ENCODE data around the gene INPP5D. TPM values are rescaled to one million over a fixed set of nuclear protein-coding genes. Genes with fewer than 3 reads are reported as not detected.

The INPP5D gene
- total RNA-seq, 1 experiment from 2014 or later: 0.74 TPM

GRCh38 chr2:233075141-233075965, 15.2 kb downstream of the INPP5D start:
- ChIA-PET POLR2A (ENCODE audit: unreplicated experiment) (interaction anchor here (0.7 to 0.9 kb wide), 3 partner anchors 14 to 219 kb away, joined by 3 to 6 read pairs (median 5); no protein-coding TSS in a partner anchor), CTCF (interaction anchor here (0.7 kb wide), 1 partner anchor 63 kb away, joined by 3 read pairs; no protein-coding TSS in a partner anchor)
- no peak for DNase-seq
- H3K4me2 ChIP-seq: peak overlapping the region; percentile 42
- peaks cover 7% of the 10 kb centered on the region; the same call in 1 of the 2 replicates for H3F3A ChIP-seq (ENCODE audit: insufficient read depth, low read depth)
- H4K20me1 ChIP-seq (ENCODE audit: insufficient read depth): no peaks in the 10 kb centered on the region
- no peak overlapping the region for H3K4me3 ChIP-seq
- H3K27me3 ChIP-seq (ENCODE audit: insufficient read depth, low read depth): no peaks in the 10 kb centered on the region
- peaks cover 22% of the 10 kb centered on the region for H3K4me1 ChIP-seq (replicated peaks; ENCODE audit: insufficient read depth)
- H3K27ac ChIP-seq: no peak overlapping the region
- intact Hi-C loops (cut with micrococcal nuclease; ENCODE audit: unreplicated experiment): no loop called here
- TF ChIP-seq EZH2 (IDR thresholded peaks at IDR 0.05; ENCODE audit: low read depth): no peak
- TF ChIP-seq, protein P1, sequence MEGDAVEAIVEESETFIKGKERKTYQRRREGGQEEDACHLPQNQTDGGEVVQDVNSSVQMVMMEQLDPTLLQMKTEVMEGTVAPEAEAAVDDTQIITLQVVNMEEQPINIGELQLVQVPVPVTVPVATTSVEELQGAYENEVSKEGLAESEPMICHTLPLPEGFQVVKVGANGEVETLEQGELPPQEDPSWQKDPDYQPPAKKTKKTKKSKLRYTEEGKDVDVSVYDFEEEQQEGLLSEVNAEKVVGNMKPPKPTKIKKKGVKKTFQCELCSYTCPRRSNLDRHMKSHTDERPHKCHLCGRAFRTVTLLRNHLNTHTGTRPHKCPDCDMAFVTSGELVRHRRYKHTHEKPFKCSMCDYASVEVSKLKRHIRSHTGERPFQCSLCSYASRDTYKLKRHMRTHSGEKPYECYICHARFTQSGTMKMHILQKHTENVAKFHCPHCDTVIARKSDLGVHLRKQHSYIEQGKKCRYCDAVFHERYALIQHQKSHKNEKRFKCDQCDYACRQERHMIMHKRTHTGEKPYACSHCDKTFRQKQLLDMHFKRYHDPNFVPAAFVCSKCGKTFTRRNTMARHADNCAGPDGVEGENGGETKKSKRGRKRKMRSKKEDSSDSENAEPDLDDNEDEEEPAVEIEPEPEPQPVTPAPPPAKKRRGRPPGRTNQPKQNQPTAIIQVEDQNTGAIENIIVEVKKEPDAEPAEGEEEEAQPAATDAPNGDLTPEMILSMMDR (conservative IDR thresholded peaks at IDR 0.05): no peak
- H2AFZ ChIP-seq: no peak overlapping the region
- BruUV-seq (replicated peaks): no TSS peak
- peaks cover 7% of the 10 kb centered on the region for H3K9me3 ChIP-seq (ENCODE audit: insufficient read depth, low read depth)
- no peaks in the 10 kb centered on the region for H3K36me3 ChIP-seq (ENCODE audit: low read depth)
- H3K9me2 ChIP-seq (ENCODE audit: insufficient read depth): no peaks in the 10 kb centered on the region
- H3K79me2 ChIP-seq (ENCODE audit: low read depth): no peaks in the 10 kb centered on the region

- Histone ChIP-seq H3K9me3 (ENCODE audit: insufficient read depth, low read depth) (peaks cover 7% of the 10 kb centered on the region), H2AFZ (peak overlapping the region; percentile 14; the same call in 1 of the 2 replicates), H3F3A (ENCODE audit: insufficient read depth, low read depth) (peaks cover 7% of the 10 kb centered on the region; the same call in 1 of the 2 replicates), H4K20me1 (ENCODE audit: insufficient read depth) (no peaks in the 10 kb centered on the region), H3K4me1 (replicated peaks; ENCODE audit: insufficient read depth) (peaks cover 22% of the 10 kb centered on the region), H3K27me3 (ENCODE audit: insufficient read depth, low read depth) (no peaks in the 10 kb centered on the region), H3K79me2 (ENCODE audit: low read depth) (no peaks in the 10 kb centered on the region), H3K9me2 (ENCODE audit: insufficient read depth) (no peaks in the 10 kb centered on the region), H3K4me2 (peak overlapping the region; percentile 42), H3K4me3 (no peak overlapping the region), H3K27ac (no peak overlapping the region), H3K36me3 (ENCODE audit: low read depth) (no peaks in the 10 kb centered on the region)
- intact Hi-C loops (cut with micrococcal nuclease; ENCODE audit: unreplicated experiment): no loop called here
- no TSS peak for BruUV-seq (replicated peaks)
- DNase-seq: no peak
- no peak for TF ChIP-seq EZH2 (IDR thresholded peaks at IDR 0.05; ENCODE audit: low read depth)
- TF ChIP-seq, protein P1 (conservative IDR thresholded peaks at IDR 0.05): no peak
- POLR2A ChIA-PET (ENCODE audit: unreplicated experiment): interaction anchor here (0.7 to 0.9 kb wide), 3 partner anchors 15 to 220 kb away, joined by 3 to 6 read pairs (median 5); no protein-coding TSS in a partner anchor
- CTCF ChIA-PET: interaction anchor here (0.7 kb wide), 1 partner anchor 63 kb away, joined by 3 read pairs; no protein-coding TSS in a partner anchor
These were observed 15.8 kb downstream of the INPP5D start for GRCh38 chr2:233075966-233076339.

- no peaks in the 10 kb centered on the region for H3K9me2 ChIP-seq (ENCODE audit: insufficient read depth)
- no TSS peak for BruUV-seq (replicated peaks)
- H3K4me1 ChIP-seq (replicated peaks; ENCODE audit: insufficient read depth): peaks cover 22% of the 10 kb centered on the region
- H4K20me1 ChIP-seq (ENCODE audit: insufficient read depth): no peaks in the 10 kb centered on the region
- peak overlapping the region; percentile 42 for H3K4me2 ChIP-seq
- no peak for TF ChIP-seq EZH2 (IDR thresholded peaks at IDR 0.05; ENCODE audit: low read depth)
- TF ChIP-seq, protein P1 (conservative IDR thresholded peaks at IDR 0.05): no peak
- ChIA-PET POLR2A (ENCODE audit: unreplicated experiment) (interaction anchor here (0.6 kb wide), 1 partner anchor 389 kb away, joined by 6 read pairs; no protein-coding TSS in a partner anchor), CTCF (interaction anchor here (0.6 kb wide), 1 partner anchor 1296 kb away, joined by 3 read pairs; no protein-coding TSS in a partner anchor)
- intact Hi-C loops (cut with micrococcal nuclease; ENCODE audit: unreplicated experiment): no loop called here
- H2AFZ ChIP-seq: no peak overlapping the region
- peaks cover 7% of the 10 kb centered on the region; the same call in 1 of the 2 replicates for H3F3A ChIP-seq (ENCODE audit: insufficient read depth, low read depth)
- H3K36me3 ChIP-seq (ENCODE audit: low read depth): no peaks in the 10 kb centered on the region
- no peaks in the 10 kb centered on the region for H3K27me3 ChIP-seq (ENCODE audit: insufficient read depth, low read depth)
- peak in 1 of 2 experiments; percentile 57 for DNase-seq
- no peak overlapping the region for H3K4me3 ChIP-seq
- no peaks in the 10 kb centered on the region for H3K79me2 ChIP-seq (ENCODE audit: low read depth)
- H3K27ac ChIP-seq: no peak overlapping the region
- H3K9me3 ChIP-seq (ENCODE audit: insufficient read depth, low read depth): peaks cover 3% of the 10 kb centered on the region
These were observed 16.6 kb downstream of the INPP5D start for GRCh38 chr2:233076749-233077148.

Data from PC-9 (cell line).